ENCODE measurements around the gene VEGFA.

VEGFA gene

DNA sequence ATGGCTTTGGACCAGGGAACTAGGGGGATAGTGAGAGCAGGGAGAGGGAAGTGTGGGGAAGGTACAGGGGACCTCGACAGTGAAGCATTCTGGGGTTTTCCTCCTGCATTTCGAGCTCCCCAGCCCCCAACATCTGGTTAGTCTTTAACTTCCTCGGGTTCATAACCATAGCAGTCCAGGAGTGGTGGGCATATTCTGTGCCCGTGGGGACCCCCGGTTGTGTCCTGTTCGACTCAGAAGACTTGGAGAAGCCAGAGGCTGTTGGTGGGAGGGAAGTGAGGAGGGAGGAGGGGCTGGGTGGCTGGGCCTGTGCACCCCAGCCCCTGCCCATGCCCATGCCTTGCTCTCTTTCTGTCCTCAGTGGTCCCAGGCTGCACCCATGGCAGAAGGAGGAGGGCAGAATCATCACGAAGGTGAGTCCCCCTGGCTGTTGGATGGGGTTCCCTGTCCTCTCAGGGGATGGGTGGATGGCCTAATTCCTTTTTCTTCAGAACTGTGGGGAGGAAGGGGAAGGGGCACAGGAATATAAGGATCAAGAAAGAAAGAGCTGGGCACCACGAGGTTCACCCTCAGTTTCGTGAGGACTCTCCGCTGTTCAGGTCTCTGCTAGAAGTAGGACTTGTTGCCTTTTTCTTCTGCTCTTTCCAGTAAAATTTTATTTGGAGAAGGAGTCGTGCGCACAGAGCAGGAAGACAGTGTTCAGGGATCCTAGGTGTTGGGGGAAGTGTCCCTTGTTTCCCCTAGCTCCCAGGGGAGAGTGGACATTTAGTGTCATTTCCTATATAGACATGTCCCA lies 4.2 kb downstream of the VEGFA start:
- H3K27me3 ChIP-seq (ENCODE audit: insufficient read depth, low read length), result no peaks in the 10 kb centered on the region
- no peak overlapping the region for H4K91ac ChIP-seq (ENCODE audit: low read depth, low read length)
- no peak overlapping the region for H4K12ac ChIP-seq (ENCODE audit: low read depth, low read length)
- H4K8ac ChIP-seq (ENCODE audit: low read depth, low read length), result no peak overlapping the region
- no peak overlapping the region for H2BK5ac ChIP-seq (ENCODE audit: low read depth, low read length, poor library complexity)
- H3K4me1 ChIP-seq (ENCODE audit: control insufficient read depth in 1 of 2, insufficient read depth in 2 of 2, low read length in 2 of 2), result peaks cover 7 to 18% of the 10 kb centered on the region in 2 experiments
- peak overlapping the region; percentile 48 for H3K4me2 ChIP-seq (ENCODE audit: low read length)
- H3K9me3 ChIP-seq (ENCODE audit: insufficient read depth, low read depth, low read length), result no peaks in the 10 kb centered on the region
- H2BK12ac ChIP-seq (ENCODE audit: low read length), result no peak overlapping the region
- H3K23ac ChIP-seq (ENCODE audit: low read length), result no peak overlapping the region
- no peak overlapping the region for H2AFZ ChIP-seq (ENCODE audit: insufficient read depth, low read length, poor library complexity)
- peaks cover 9% of the 10 kb centered on the region for H3K79me2 ChIP-seq (ENCODE audit: control insufficient read depth, insufficient read depth, low read length, poor library complexity)
- no peak overlapping the region for H3K4me3 ChIP-seq (ENCODE audit: low read depth, low read length)
- peak overlapping the region; percentile 14 for H3K18ac ChIP-seq (ENCODE audit: low read length)
- peak overlapping the region; percentile 18 for H2AK5ac ChIP-seq (ENCODE audit: low read length)
- no CpG with 5 or more reads among the region's 12 CpGs for WGBS (ENCODE audit: extremely low coverage, insufficient coverage, insufficient read length)
- no peak overlapping the region for H3K14ac ChIP-seq (ENCODE audit: low read length)
- peaks cover 17% of the 10 kb centered on the region for H3K79me1 ChIP-seq (ENCODE audit: low read length)
- DNase-seq, result no peak
- H3K4ac ChIP-seq (ENCODE audit: low read depth, low read length), result no peak overlapping the region
- H2BK120ac ChIP-seq (ENCODE audit: insufficient read depth, low read length, poor library complexity), result no peak overlapping the region
- no peak overlapping the region for H3K27ac ChIP-seq (ENCODE audit: low read depth, low read length)
- H3K36me3 ChIP-seq (ENCODE audit: control insufficient read depth in 1 of 2, insufficient read depth in 2 of 2, low read length in 2 of 2), result peaks cover 16 to 22% of the 10 kb centered on the region in 2 experiments
- H3K9ac ChIP-seq (ENCODE audit: low read length), result no peak overlapping the region

DNA sequence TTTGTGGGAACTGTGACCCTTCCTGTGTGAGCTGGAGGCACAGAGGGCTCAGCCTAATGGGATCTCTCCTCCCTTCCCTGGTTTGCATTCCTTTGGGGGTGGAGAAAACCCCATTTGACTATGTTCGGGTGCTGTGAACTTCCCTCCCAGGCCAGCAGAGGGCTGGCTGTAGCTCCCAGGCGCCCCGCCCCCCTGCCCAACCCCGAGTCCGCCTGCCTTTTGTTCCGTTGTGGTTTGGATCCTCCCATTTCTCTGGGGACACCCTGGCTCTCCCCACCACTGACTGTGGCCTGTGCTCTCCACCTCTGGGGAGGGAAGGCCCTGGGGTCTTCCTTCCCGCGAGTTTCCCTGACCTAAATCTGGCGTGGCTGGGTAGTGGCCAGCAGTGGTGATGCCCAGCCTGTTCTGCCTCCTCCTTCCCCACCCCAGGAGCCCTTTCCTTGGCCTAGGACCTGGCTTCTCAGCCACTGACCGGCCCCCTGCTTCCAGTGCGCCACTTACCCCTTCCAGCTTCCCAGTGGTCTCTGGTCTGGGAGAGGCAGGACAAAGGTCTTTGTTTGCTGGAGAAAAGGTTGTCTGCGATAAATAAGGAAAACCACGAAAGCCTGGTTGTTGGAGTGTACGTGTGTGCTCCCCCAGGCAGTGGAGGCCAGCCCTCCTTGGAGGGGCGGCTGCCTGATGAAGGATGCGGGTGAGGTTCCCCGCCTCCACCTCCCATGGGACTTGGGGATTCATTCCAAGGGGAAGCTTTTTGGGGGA lies 4.9 kb downstream of the VEGFA start:
- peaks cover 14% of the 10 kb centered on the region for H3K79me1 ChIP-seq (ENCODE audit: low read length)
- H3K18ac ChIP-seq (ENCODE audit: low read length), result no peak overlapping the region
- no CpG with 5 or more reads among the region's 17 CpGs for WGBS (ENCODE audit: extremely low coverage, insufficient coverage, insufficient read length)
- no peak overlapping the region for H3K9ac ChIP-seq (ENCODE audit: low read length)
- peaks cover 7 to 18% of the 10 kb centered on the region in 2 experiments for H3K4me1 ChIP-seq (ENCODE audit: control insufficient read depth in 1 of 2, insufficient read depth in 2 of 2, low read length in 2 of 2)
- no peak overlapping the region for H3K4ac ChIP-seq (ENCODE audit: low read depth, low read length)
- H4K12ac ChIP-seq (ENCODE audit: low read depth, low read length), result peak overlapping the region; percentile 29
- H3K36me3 ChIP-seq (ENCODE audit: control insufficient read depth in 1 of 2, insufficient read depth in 2 of 2, low read length in 2 of 2), result peaks cover 23 to 28% of the 10 kb centered on the region in 2 experiments
- peak overlapping the region; percentile 3 for H2BK12ac ChIP-seq (ENCODE audit: low read length)
- peak overlapping the region; percentile 18 for H4K8ac ChIP-seq (ENCODE audit: low read depth, low read length)
- H2BK5ac ChIP-seq (ENCODE audit: low read depth, low read length, poor library complexity), result no peak overlapping the region
- no peak overlapping the region for H3K23ac ChIP-seq (ENCODE audit: low read length)
- H2AFZ ChIP-seq (ENCODE audit: insufficient read depth, low read length, poor library complexity), result peak overlapping the region; percentile 12
- peaks cover 9% of the 10 kb centered on the region for H3K79me2 ChIP-seq (ENCODE audit: control insufficient read depth, insufficient read depth, low read length, poor library complexity)
- H3K27ac ChIP-seq (ENCODE audit: low read depth, low read length), result no peak overlapping the region
- peak overlapping the region; percentile 48 for H3K4me2 ChIP-seq (ENCODE audit: low read length)
- H3K4me3 ChIP-seq (ENCODE audit: low read depth, low read length), result no peak overlapping the region
- H2BK120ac ChIP-seq (ENCODE audit: insufficient read depth, low read length, poor library complexity), result no peak overlapping the region
- H3K14ac ChIP-seq (ENCODE audit: low read length), result peak overlapping the region; percentile 22
- H3K9me3 ChIP-seq (ENCODE audit: insufficient read depth, low read depth, low read length), result no peaks in the 10 kb centered on the region
- H4K91ac ChIP-seq (ENCODE audit: low read depth, low read length), result peak overlapping the region; percentile 8
- no peak overlapping the region for H2AK5ac ChIP-seq (ENCODE audit: low read length)
- peak; percentile 28 to 47 for DNase-seq
- H3K27me3 ChIP-seq (ENCODE audit: insufficient read depth, low read length), result no peaks in the 10 kb centered on the region

DNA sequence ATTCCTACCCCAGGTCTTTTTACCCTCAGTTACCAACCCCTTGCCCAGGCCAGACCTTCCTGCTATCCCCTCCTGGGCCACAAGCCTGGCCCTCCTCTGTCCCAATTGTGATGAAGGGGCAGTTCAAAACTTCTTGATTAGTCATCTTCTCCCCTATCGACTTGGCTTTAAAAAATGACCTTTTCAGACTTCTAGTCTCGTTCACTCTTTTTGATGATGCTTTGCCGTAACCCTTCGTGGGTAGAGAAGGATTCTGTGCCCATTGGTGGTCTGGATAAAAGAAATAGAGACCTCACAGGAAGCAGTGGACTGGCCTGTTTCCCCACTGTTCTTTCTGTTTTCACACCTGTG lies 5.5 kb downstream of the VEGFA start:
- H2BK12ac ChIP-seq (ENCODE audit: low read length), result no peak overlapping the region
- H3K4ac ChIP-seq (ENCODE audit: low read depth, low read length), result no peak overlapping the region
- no peak overlapping the region for H3K14ac ChIP-seq (ENCODE audit: low read length)
- H2BK5ac ChIP-seq (ENCODE audit: low read depth, low read length, poor library complexity), result no peak overlapping the region
- H3K23ac ChIP-seq (ENCODE audit: low read length), result no peak overlapping the region
- H3K9me3 ChIP-seq (ENCODE audit: insufficient read depth, low read depth, low read length), result no peaks in the 10 kb centered on the region
- peaks cover 14% of the 10 kb centered on the region for H3K79me1 ChIP-seq (ENCODE audit: low read length)
- peaks cover 7 to 18% of the 10 kb centered on the region in 2 experiments for H3K4me1 ChIP-seq (ENCODE audit: control insufficient read depth in 1 of 2, insufficient read depth in 2 of 2, low read length in 2 of 2)
- no peak overlapping the region for H3K4me2 ChIP-seq (ENCODE audit: low read length)
- no peak overlapping the region for H2AK5ac ChIP-seq (ENCODE audit: low read length)
- no CpG with 5 or more reads among the region's 4 CpGs for WGBS (ENCODE audit: extremely low coverage, insufficient coverage, insufficient read length)
- peaks cover 9% of the 10 kb centered on the region for H3K79me2 ChIP-seq (ENCODE audit: control insufficient read depth, insufficient read depth, low read length, poor library complexity)
- no peak overlapping the region for H3K27ac ChIP-seq (ENCODE audit: low read depth, low read length)
- H4K12ac ChIP-seq (ENCODE audit: low read depth, low read length), result no peak overlapping the region
- no peak for DNase-seq
- no peak overlapping the region for H3K4me3 ChIP-seq (ENCODE audit: low read depth, low read length)
- H3K18ac ChIP-seq (ENCODE audit: low read length), result no peak overlapping the region
- H4K91ac ChIP-seq (ENCODE audit: low read depth, low read length), result no peak overlapping the region
- no peak overlapping the region for H3K9ac ChIP-seq (ENCODE audit: low read length)
- no peak overlapping the region for H2AFZ ChIP-seq (ENCODE audit: insufficient read depth, low read length, poor library complexity)
- H3K27me3 ChIP-seq (ENCODE audit: insufficient read depth, low read length), result no peaks in the 10 kb centered on the region
- H4K8ac ChIP-seq (ENCODE audit: low read depth, low read length), result no peak overlapping the region
- peaks cover 28 to 32% of the 10 kb centered on the region in 2 experiments for H3K36me3 ChIP-seq (ENCODE audit: control insufficient read depth in 1 of 2, insufficient read depth in 2 of 2, low read length in 2 of 2)
- H2BK120ac ChIP-seq (ENCODE audit: insufficient read depth, low read length, poor library complexity), result no peak overlapping the region

DNA sequence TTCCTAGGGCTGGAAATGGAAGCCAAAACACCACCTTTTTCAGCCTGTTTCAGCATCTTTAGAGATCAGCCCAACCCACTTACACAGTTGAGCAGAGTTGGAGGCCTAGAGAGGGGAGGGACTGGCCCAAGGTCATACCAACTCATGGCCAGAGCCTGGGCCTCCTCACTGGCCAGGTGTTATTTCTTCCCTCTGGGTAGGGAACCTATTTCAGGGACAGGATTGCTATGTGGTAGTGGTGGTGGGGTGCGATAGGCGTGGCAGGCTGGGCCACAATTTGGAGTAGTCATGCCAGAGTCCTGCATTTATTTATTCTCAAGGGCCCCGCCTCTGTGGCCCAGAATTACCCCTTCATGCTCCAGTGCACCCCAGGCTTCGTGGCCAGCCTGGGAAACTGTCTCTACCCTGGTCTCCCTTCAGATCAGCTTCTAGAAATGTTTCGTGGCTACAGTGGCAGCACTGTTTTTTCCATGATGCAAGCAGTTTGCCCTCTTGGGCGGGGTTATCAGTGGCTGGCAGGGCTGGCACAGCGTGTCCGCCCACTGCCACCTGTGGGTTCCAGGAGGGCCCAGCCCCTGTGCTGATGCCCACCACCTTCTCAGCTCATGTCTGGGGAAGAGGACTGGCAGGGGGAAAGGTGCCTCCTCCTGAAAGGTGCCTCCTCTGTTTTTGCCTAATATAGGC lies 6.2 kb downstream of the VEGFA start:
- Histone ChIP-seq H2AK5ac (ENCODE audit: low read length) (no peak overlapping the region), H3K36me3 (ENCODE audit: control insufficient read depth in 1 of 2, insufficient read depth in 2 of 2, low read length in 2 of 2) (peaks cover 34 to 38% of the 10 kb centered on the region in 2 experiments), H3K4ac (ENCODE audit: low read depth, low read length) (no peak overlapping the region), H2AFZ (ENCODE audit: insufficient read depth, low read length, poor library complexity) (no peak overlapping the region), H3K79me1 (ENCODE audit: low read length) (peaks cover 8% of the 10 kb centered on the region), H2BK120ac (ENCODE audit: insufficient read depth, low read length, poor library complexity) (no peak overlapping the region), H3K27me3 (ENCODE audit: insufficient read depth, low read length) (no peaks in the 10 kb centered on the region), H3K9me3 (ENCODE audit: insufficient read depth, low read depth, low read length) (no peaks in the 10 kb centered on the region), H4K8ac (ENCODE audit: low read depth, low read length) (no peak overlapping the region), H3K27ac (ENCODE audit: low read depth, low read length) (no peak overlapping the region), H3K4me3 (ENCODE audit: low read depth, low read length) (no peak overlapping the region), H3K14ac (ENCODE audit: low read length) (no peak overlapping the region), H3K4me1 (ENCODE audit: control insufficient read depth in 1 of 2, insufficient read depth in 2 of 2, low read length in 2 of 2) (peaks cover 7 to 16% of the 10 kb centered on the region in 2 experiments), H3K79me2 (ENCODE audit: control insufficient read depth, insufficient read depth, low read length, poor library complexity) (peaks cover 4% of the 10 kb centered on the region), H3K23ac (ENCODE audit: low read length) (no peak overlapping the region), H2BK12ac (ENCODE audit: low read length) (no peak overlapping the region), H3K4me2 (ENCODE audit: low read length) (no peak overlapping the region), H3K18ac (ENCODE audit: low read length) (no peak overlapping the region), H2BK5ac (ENCODE audit: low read depth, low read length, poor library complexity) (no peak overlapping the region), H3K9ac (ENCODE audit: low read length) (no peak overlapping the region), H4K91ac (ENCODE audit: low read depth, low read length) (no peak overlapping the region), H4K12ac (ENCODE audit: low read depth, low read length) (no peak overlapping the region)
- no CpG with 5 or more reads among the region's 8 CpGs for WGBS (ENCODE audit: extremely low coverage, insufficient coverage, insufficient read length)
- no peak for DNase-seq

All from trophoblast cell (in vitro differentiated cells and primary cell).